PC-3 (cell line): ENCODE results near the gene RTF1. TPM values are rescaled to one million over a fixed set of nuclear protein-coding genes. Genes with fewer than 3 reads are reported as not detected.

ENCODE experiments used
- ATAC-seq: fragments of 200-7000 bp; cut with Tn5 transposase; 2 replicates; pipeline ENCODE4 v1.9.1; 2020; ENCODE audit warnings: mild to moderate bottlenecking, moderate library complexity
- BruUV-seq: library from RNA; stranded (reverse); fragments of 400-500 nt; replicated peaks from 2 replicates; lab custom pipeline; 2021; lab: Mats Ljungman, UMichigan
- CTCF ChIA-PET: fragments of 300-600 bp; sonication (Branson Sonifier 250); formaldehyde crosslinking; loops from one replicate; lab custom pipeline; 2022; ENCODE audit warnings: antibody characterized with exemption; lab: Charles Lee
- POLR2A ChIA-PET: fragments of 300-600 bp; sonication (Branson Sonifier 250); formaldehyde crosslinking; loops from one replicate; lab custom pipeline; 2022; ENCODE audit warnings: antibody characterized with exemption; ENCODE audit not compliant: unreplicated experiment; lab: Charles Lee
- DNase-seq: peaks from one replicate; pipeline ENCODE4 v3.0.0-alpha.2; 2015
- H2AFZ ChIP-seq: fragments of 300-600 bp; sonication (generic); 2 replicates; pipeline ENCODE4 v1.6.0; 2016; ENCODE audit warnings: antibody characterized with exemption, low read length
- H3F3A ChIP-seq: fragments of 300-600 bp; sonication (generic); one replicate; pipeline ENCODE4 v1.6.0; 2017; ENCODE audit warnings: antibody characterized with exemption, low read length, control low read depth, mild to moderate bottlenecking; ENCODE audit not compliant: unreplicated experiment
- H3K27ac ChIP-seq: fragments of 300-600 bp; sonication (generic); 2 replicates; pipeline ENCODE4 v1.5.1; 2016; ENCODE audit warnings: mild to moderate bottlenecking, low read length
- H3K27me3 ChIP-seq: fragments of 300-600 bp; sonication (generic); 2 replicates; pipeline ENCODE4 v1.6.1; 2016; ENCODE audit warnings: low read length, mixed read lengths
- H3K36me3 ChIP-seq: fragments of 300-600 bp; sonication (generic); 2 replicates; pipeline ENCODE4 v1.6.1; 2016; ENCODE audit warnings: low read depth, mixed run types, low read length, mixed read lengths
- H3K4me1 ChIP-seq: fragments of 300-600 bp; sonication (generic); 2 replicates; pipeline ENCODE4 v1.5.1; 2016; ENCODE audit warnings: low read length; ENCODE audit not compliant: insufficient read depth
- H3K4me2 ChIP-seq: fragments of 300-600 bp; sonication (generic); 2 replicates; pipeline ENCODE4 v1.6.0; 2016; ENCODE audit warnings: low read length
- H3K4me3 ChIP-seq: fragments of 300-600 bp; sonication (generic); 2 replicates; pipeline ENCODE4 v1.5.1; 2016; ENCODE audit warnings: mild to moderate bottlenecking, low read length, mixed read lengths
- H3K79me2 ChIP-seq: fragments of 300-600 bp; sonication (generic); 2 replicates; pipeline ENCODE4 v1.6.1; 2017; ENCODE audit warnings: low read length, mixed read lengths
- H3K9ac ChIP-seq: fragments of 300-600 bp; sonication (generic); 2 replicates; pipeline ENCODE4 v1.6.0; 2016; ENCODE audit warnings: mild to moderate bottlenecking, low read length
- H3K9me2 ChIP-seq: fragments of 300-600 bp; sonication (generic); replicated peaks from 2 replicates; pipeline ENCODE4 v1.6.1; 2016; ENCODE audit warnings: mixed run types, low read length, mixed read lengths
- H3K9me3 ChIP-seq: fragments of 300-600 bp; sonication (generic); 2 replicates; pipeline ENCODE4 v1.6.1; 2016; ENCODE audit warnings: low read length, mixed read lengths
- H4K20me1 ChIP-seq: fragments of 300-600 bp; sonication (generic); 2 replicates; pipeline ENCODE4 v1.6.1; 2016; ENCODE audit warnings: low read length, mixed read lengths
- CTCF ChIP-seq: fragments of 300-600 bp; sonication (generic); conservative IDR thresholded peaks from 2 replicates; pipeline ENCODE4 v1.5.1; 2017; ENCODE audit warnings: antibody characterized with exemption, low read depth, mild to moderate bottlenecking, low read length
- EZH2 ChIP-seq: fragments of 300-600 bp; sonication (generic); IDR thresholded peaks from one replicate; pipeline ENCODE4 v1.6.1; 2017; ENCODE audit warnings: antibody characterized with exemption, mild to moderate bottlenecking, low read length; ENCODE audit not compliant: unreplicated experiment
- EZH2phosphoT487 ChIP-seq: fragments of 300-600 bp; sonication (generic); IDR thresholded peaks from 2 replicates; pipeline ENCODE4 v1.6.1; 2018; ENCODE audit warnings: mild to moderate bottlenecking, antibody characterized with exemption, low read length, borderline replicate concordance
- intact Hi-C: fragments of 100-400 bp; cut with micrococcal nuclease; formaldehyde crosslinking; loops from 2 replicates; pipeline ENCODE4 v1.9.0; 2023
- total RNA-seq: library from RNA; depleted of rRNA; stranded (reverse); fragments of >200 nt; gene quantifications from 2 replicates; pipeline ENCODE4 v1.2.3, GENCODE V29; 2014

Gene RTF1
- total RNA-seq, 1 experiment from 2014 or later = 20.2 TPM

DNA sequence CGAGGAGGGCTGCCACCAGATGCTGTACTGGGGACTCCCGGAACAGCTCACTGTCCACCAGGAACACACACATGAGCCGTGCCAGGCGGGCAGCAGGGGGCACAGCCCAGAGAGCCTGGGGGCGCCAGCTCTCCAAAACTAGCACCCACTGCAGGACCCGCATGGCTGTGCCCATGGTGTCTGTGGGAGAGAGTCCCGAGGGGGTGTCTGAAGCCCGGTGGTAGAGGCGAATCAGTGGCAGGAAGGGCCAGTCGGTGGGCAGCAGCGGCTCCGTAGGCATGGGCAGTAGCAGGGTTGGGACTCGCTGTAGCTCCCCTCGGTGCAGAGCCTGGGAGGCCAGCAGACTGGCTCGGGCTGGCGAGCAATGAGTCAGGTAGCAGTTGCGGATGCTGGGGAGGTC is 103.7 kb downstream of the RTF1 start:
- Histone ChIP-seq H3K9ac (no peak overlapping the region), H3K27me3 (no peaks in the 10 kb centered on the region), H3F3A (no peaks in the 10 kb centered on the region), H4K20me1 (no peaks in the 10 kb centered on the region), H3K27ac (no peak overlapping the region), H3K36me3 (no peaks in the 10 kb centered on the region), H3K4me3 (no peak overlapping the region), H3K4me2 (no peak overlapping the region), H3K4me1 (no peaks in the 10 kb centered on the region), H3K9me2 (no peaks in the 10 kb centered on the region), H3K79me2 (no peaks in the 10 kb centered on the region), H2AFZ (no peak overlapping the region), H3K9me3 (no peaks in the 10 kb centered on the region)
- POLR2A ChIA-PET = no interaction called here
- BruUV-seq = no TSS peak
- no peak for DNase-seq
- intact Hi-C loops = no loop called here
- ATAC-seq = no peak
- CTCF ChIA-PET = no interaction called here
- TF ChIP-seq CTCF = no peak
- TF ChIP-seq EZH2 = no peak
- TF ChIP-seq EZH2phosphoT487 = no peak

- ChIA-PET CTCF (no interaction called here), POLR2A (no interaction called here)
- no peaks in the 10 kb centered on the region for H3F3A ChIP-seq
- no peak overlapping the region for H2AFZ ChIP-seq
- no peak overlapping the region for H3K4me2 ChIP-seq
- TF ChIP-seq EZH2phosphoT487 (no peak), EZH2 (no peak)
- H3K9ac ChIP-seq = no peak overlapping the region
- H3K4me3 ChIP-seq = no peak overlapping the region
- no peaks in the 10 kb centered on the region for H3K79me2 ChIP-seq
- BruUV-seq = no TSS peak
- H3K9me2 ChIP-seq = no peaks in the 10 kb centered on the region
- no peak overlapping the region for H3K27ac ChIP-seq
- H3K27me3 ChIP-seq = no peaks in the 10 kb centered on the region
- no peaks in the 10 kb centered on the region; the same call in 1 of the 2 replicates for H3K36me3 ChIP-seq
- intact Hi-C loops = no loop called here
- no peaks in the 10 kb centered on the region for H3K4me1 ChIP-seq
- ATAC-seq (no peak), DNase-seq (no peak)
- no peaks in the 10 kb centered on the region for H4K20me1 ChIP-seq
- H3K9me3 ChIP-seq = no peaks in the 10 kb centered on the region
Observed at GRCh38 chr15:41521614-41522013, 104.7 kb downstream of the RTF1 start.

DNA sequence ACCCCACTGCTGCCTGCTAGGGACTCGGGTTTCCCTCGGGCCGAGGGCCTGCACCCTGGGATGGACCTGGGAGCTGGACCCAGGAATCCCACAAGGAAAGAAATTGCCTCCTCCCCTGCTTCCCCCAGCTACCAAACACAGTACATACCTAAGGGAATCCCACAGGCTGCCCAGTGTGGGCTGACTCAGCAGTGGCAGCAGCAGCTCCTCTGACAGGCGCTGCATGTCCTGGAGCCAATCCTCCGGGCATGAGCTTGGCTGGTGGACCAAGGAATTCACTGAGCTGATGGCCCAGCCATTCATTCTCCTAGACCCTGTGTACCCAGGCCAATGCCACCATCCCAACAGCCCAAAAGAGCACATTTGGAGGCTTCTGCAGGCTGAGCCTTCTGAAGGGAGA is 106.2 kb downstream of the RTF1 start:
- Histone ChIP-seq H3K27me3 (no peaks in the 10 kb centered on the region), H3K9me3 (no peaks in the 10 kb centered on the region), H4K20me1 (no peaks in the 10 kb centered on the region), H3K4me1 (no peaks in the 10 kb centered on the region), H3K27ac (no peak overlapping the region), H3K79me2 (no peaks in the 10 kb centered on the region), H3K4me3 (no peak overlapping the region), H3K36me3 (peaks cover 9% of the 10 kb centered on the region; the same call in 1 of the 2 replicates), H3K9me2 (no peaks in the 10 kb centered on the region), H2AFZ (no peak overlapping the region), H3F3A (no peaks in the 10 kb centered on the region), H3K9ac (no peak overlapping the region), H3K4me2 (no peak overlapping the region)
- intact Hi-C loops = no loop called here
- no peak for DNase-seq
- CTCF ChIA-PET = no interaction called here
- no peak for TF ChIP-seq EZH2
- TF ChIP-seq EZH2phosphoT487 = no peak
- TF ChIP-seq CTCF = no peak
- no TSS peak for BruUV-seq
- ATAC-seq = peak; percentile 51; the same call in 1 of the 2 replicates
- POLR2A ChIA-PET = no interaction called here
